Esophagus muscularis mucosa (tissue), 2 donors: ENCODE measurements around the gene RPEL1.

ENCODE experiments used
- POLR2A ChIP-seq: fragments of 450-650 bp; IDR thresholded peaks from one replicate; pipeline ENCODE4 v1.6.1; 2017; ENCODE audit warnings: antibody characterized with exemption, moderate library complexity, mild to moderate bottlenecking, low read depth
- POLR2AphosphoS5 ChIP-seq, 2 donors: sonication (generic); formaldehyde crosslinking; IDR thresholded peaks; one replicate each; pipeline ENCODE4 v1.6.1; 2017; ENCODE audit warnings: antibody characterized with exemption in 2 of 2

- TF ChIP-seq POLR2A (no peak), POLR2AphosphoS5 (IDR thresholded peaks at IDR 0.05) (no peak)
These were observed 8.4 kb downstream of the RPEL1 start for GRCh38 chr10:103254113-103254512.
